NCI-H345 treated with DMSO at 0.1 percent for 48 hours (cell line): Measurements from ENCODE around the gene APOBEC3B.
A peak's percentile ranks its signal among the peaks of the same experiment; 100 is the strongest.
"Not testable (repeated sequence)": the region's sequence is repeated elsewhere in the genome, so short reads cannot be mapped to it uniquely, and the experiment has no call there.

Experiments
- DNase-seq: peaks from one replicate; lab custom pipeline; 2025; ENCODE audit not compliant: unreplicated experiment; lab: John Stamatoyannopoulos, UW

APOBEC3B gene

DNA sequence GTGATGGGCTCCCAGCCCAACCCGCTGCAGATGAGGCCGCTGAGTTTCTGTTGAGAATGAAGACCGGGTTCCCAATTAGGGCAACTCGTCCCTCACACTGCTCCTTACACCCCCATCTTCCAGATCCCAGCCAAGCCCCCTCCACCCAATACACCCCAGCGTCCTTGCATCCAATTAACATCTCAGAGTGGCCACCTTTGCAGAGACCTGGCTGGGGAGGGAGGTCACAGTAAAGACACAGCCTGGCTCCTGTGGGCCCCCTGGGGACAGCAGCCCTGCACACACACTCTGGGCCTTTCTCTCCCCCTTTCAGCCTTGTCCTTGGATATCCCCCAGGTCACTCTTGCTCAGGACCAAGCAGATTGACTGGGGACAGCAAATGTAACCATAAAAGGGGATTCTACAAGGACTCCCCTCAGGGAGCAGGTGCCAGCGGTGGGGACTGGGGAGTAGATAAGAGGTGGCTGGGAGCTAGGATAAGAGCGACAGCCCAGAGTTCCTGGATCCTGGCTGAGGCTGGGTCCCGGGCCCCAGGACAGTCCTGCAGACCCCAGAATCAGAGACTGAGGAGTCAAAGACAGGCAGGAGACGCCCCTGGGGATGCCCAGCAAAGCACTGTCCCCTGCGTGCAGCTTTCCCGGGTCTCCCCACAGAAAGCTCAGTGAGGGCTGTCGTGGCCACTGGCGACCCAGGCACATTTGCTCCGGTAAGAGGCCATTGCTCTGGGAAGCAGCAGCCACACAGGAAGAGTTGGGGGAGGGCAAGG lies 16.4 kb upstream of the APOBEC3B start:
- no peak for DNase-seq

- no peak for DNase-seq
Observed at GRCh38 chr22:38966380-38966702, 15.8 kb upstream of the APOBEC3B start.

GRCh38 chr22:38966942-38967341 lies 15.2 kb upstream of the APOBEC3B start:
- DNase-seq = no peak

DNA sequence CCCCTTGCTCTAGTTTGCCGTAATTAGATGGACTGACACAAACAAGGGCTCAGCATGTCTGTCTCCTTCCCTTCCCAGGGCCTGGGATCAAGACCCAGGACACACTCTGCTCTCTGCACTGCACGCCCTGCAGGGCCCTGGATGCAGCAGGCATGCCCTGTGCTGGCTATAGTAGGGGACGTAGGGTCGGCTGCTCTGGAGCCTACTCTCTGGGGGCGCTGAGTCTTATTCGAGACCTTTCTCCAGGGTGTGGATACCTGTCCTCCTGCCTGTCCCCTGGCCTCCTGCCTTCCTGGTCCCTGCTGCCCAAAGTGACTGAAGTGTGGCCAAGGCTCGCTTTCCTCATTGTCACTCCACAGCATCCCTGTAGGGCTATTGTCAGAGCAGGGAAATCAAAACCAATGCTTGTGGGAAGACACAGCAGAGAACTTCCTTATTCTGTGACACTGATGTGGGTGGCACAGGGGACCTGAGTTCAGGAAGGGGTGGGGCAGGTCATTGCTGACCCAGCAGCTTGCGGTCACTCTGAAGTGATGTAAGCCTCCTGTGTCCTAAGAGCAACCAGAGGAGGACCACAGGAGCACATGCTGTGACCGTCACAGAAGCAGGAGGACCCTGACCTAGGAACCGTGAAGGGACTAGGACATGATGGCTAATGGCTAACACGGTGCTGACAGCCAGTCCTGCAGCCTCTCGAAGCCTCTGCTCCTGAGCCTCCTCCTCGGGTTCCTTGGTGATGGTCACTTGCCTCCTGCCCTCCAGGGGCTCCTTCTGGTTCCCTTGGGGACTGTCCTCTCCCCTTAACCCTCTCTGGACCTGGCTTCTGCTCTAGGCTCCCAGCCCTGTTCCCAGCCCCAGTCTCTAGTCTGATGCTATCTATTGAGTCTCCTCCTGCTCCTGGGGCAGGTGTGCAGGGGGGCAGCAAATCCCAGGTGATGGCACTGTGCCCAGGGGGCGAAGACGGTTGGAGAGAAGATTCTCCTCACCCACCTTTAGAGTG lies 14.4 kb upstream of the APOBEC3B start:
- DNase-seq = no peak

- no peak for DNase-seq
Observed at GRCh38 chr22:38968801-38969200, 13.3 kb upstream of the APOBEC3B start.

DNA sequence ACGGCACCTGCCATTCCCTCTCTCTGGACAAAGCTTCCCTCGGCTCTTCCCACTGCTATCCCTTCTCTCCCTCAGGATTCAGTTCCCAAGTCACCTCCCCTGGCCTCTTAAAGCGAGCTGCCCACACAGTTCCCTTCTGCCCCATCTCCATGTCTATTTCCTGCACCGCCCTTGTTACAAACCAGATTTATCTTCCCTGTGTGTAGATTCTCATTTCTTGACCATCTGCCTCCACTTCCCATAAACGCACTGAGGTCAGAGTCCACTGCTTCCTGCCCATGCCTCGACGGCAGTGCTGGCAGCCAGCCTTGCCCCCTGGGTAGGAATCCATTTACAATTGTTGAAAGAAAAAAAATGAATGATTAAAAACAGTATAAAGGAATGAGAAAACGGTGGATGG lies 11.6 kb upstream of the APOBEC3B start:
- DNase-seq = no peak

DNA sequence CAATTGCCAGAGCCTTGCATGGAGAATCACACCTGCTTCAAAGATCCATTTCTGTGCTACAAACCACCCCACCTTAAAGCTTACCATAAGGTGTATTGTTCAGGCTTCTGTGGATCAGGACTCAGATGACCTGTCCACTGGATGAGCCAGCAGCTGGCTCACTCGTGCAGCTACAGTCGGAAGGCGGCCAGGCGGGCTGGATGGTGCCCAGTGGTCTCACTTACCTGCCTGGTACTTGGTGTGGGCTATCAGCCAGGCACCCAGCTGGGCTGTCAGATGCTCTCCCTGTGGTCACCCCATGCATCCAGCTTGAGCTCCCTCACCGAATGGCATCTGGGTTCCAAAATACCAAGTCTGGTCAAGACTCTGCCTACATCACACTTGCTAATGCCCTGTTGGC lies 10.9 kb upstream of the APOBEC3B start:
- DNase-seq = no peak

- DNase-seq = no peak
Observed at GRCh38 chr22:38971791-38972190, 10.4 kb upstream of the APOBEC3B start.

- DNase-seq = no peak
Observed at GRCh38 chr22:38972558-38972957, 9.6 kb upstream of the APOBEC3B start.

GRCh38 chr22:38973289-38974169 lies 8.6 kb upstream of the APOBEC3B start:
- DNase-seq = no peak

DNA sequence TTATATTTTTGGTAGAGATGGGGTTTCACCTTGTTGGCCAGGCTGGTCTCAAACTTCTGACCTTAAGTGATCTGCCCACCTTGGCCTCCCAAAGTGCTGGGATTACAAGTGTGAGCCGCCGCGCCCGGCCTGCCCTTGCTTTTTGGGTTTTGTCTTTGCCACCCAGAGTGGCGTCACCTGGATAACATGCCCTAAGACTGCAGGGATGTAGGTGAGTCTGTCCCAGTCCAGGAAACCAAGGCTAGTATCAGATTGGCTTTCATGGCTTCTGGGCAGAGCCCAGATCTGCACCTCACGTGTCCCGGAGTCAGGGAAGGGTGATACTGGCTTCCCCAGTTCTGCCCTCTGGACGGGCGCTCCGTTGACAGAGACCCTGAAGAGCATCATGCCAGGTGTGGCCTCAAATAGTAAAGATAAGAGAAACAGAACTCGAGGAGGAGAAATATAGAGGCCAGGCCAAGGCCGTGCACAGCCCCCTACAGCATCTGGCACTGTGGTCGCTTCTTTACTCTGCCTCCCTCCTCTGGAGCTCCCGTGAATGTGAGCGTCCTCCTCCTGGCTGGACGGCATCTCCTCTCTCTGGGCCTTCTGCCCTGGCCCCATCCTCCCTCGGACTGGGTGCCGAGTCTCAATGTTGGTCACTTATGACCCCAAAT lies 7.8 kb upstream of the APOBEC3B start:
- no peak for DNase-seq

DNA sequence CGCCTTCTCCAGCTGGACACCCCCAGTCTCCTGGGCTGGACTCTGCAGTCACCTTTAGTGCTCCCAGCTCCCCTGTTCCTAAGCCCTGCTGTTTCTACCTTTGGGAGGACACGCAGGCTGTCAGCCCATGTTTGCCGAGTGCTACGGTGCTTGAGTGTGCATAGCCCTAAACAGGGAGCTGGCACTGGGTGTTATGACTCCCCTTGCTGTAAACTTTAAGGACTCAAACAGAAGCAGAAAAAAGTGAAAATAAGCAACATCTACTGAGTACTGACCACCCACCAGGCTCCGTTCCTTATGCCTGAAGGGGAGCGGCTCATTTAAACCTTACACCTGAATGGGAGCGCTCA lies 7.3 kb upstream of the APOBEC3B start:
- DNase-seq = no peak

DNA sequence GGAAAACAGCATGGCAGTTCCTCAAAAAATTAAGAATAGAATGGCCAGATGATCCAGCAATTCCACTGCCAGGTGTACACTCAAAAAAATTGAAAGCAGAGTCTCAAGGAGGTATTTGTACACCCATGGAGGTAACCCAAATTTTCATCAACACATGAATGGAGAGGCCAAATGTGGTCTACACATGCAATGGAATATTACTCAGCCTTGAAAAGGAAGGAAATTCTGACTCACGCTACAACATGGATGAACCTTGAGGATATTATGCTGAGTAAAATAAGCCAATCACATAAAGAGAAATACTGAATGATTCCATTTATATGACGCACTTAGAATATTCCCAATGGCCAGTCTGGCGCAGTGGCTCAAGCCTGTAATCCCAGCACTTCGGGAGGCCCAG lies 4.9 kb upstream of the APOBEC3B start:
- not testable (repeated sequence) for DNase-seq

- not testable (repeated sequence) for DNase-seq
Observed at GRCh38 chr22:38980587-38980986, 1.6 kb upstream of the APOBEC3B start.

DNA sequence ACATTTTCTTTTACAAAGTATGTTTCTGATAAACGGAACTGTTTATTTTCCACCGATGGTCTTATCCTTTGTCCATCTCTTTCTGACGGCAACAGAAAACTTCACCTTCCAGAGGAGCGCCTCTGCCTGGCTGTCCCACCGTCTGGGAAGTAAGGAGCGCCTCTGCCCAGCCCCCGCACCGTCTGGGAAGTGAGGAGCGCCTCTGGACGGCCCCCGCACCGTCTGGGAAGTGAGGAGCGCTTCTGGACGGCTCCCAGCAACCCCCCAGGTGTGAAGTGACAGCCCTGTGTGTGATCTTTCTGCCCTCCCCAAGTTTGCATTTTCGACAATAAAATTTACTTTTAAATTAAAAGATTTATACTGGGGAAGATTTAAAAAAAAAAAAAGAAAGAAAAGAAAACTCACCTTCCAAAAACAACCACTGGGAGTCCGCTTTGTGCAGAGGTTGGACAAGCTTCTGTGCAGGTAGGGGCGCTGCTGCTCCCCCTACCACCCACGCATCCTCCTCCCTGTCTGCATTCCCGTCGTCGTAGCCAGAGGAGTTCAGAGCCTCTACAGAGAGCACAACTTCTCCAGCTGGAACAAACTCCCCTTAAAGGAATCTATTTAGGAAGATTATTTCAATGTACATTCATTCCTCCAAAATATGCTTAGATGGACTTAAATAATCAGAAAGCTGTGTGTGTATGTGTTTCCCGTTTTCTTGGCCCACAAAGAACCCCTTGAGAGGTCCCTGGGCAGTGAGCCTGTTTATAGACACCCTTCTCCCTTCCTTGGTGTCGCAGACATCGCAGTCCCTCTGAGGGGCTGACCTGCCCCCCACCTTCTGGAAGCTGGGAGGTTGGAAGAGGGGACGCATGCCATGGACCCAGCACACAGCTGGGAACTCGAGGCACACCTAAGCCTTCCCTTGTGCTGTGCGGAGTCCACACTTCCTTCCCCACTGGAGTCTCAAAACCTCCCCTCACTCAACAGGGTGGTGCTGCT lies 849 bp upstream of the APOBEC3B start:
- no peak for DNase-seq

- no peak for DNase-seq
Observed at GRCh38 chr22:38984224-38984623, 2.1 kb downstream of the APOBEC3B start.

DNA sequence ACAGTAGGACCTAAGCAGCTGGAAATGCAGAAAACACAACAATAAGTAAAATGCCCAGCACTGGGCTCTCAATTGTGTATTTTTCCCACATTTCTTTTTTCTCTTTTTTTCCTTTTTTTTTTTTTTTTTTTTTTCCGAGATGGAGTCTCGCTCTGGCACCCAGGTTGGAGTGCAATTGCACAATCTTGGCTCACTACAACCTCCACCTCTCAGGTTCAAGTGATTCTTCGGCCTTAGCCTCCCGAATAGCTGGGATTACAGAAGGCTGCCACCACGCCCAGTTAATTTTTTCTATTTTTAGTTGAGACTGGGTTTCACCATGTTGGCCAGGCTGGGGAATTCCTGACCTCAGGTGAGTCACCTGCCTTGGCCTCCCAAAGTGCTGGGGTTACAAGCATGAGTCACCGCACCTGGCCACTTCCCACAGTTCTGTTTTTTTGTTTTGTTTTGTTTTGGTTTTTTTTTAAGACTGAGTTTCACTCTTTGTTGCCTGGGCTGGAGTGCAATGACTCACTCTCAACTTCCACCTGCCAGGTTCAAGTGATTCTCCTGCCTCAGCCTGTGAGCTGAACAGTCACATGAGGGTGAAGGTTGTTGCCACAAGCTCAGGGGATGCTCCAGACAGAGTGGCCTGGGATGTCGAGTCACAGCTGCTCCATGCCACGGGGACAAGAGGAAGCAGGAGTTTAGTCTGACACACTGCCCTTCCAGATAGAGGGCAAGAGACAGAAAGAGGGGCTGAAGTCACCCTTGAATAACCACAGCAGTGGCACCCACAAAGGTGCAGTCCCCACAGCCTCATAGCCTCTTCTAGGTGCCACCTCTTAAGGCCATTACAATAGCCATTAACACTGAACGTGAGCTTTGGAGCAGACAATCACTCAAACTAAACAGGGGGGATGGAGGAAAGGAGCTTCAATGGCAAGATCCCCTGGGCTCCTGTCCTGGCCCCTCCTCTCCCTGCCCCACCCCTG lies 2.9 kb downstream of the APOBEC3B start:
- DNase-seq = peak; percentile 65

DNA sequence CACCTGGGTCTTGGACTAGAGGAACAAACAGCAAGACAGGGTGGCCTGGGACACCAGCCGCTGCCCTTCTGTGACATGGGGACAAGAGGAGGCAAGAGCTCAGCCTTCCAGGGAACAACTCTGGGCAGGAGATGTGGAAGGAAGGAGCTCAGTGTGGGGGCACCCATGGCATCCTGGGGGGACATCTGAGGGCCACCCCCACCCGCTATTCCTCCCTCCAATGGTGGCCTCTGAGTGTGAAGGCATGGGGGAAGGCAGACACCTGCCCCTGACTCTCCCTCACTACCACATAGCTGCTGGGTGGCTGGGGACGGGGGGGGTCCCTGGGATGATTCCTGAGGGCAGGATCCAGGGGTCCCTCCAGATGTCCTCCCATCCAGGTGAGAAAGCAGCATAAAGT lies 4.5 kb downstream of the APOBEC3B start:
- DNase-seq = no peak
